GM18907 (cell line): ENCODE data around the gene MYBPH.

Experiments used
- ATAC-seq: cut with Tn5 transposase; IDR thresholded peaks from one replicate; pipeline ENCODE4 v1.9.1; 2021; ENCODE audit warnings: mild to moderate bottlenecking, moderate library complexity; ENCODE audit not compliant: unreplicated experiment

The MYBPH gene

GRCh38 chr1:203131548-203132200, 44.0 kb downstream of the MYBPH start:
- no peak for ATAC-seq

- ATAC-seq = no peak
These were observed 45.2 kb downstream of the MYBPH start for GRCh38 chr1:203130358-203130985.

GRCh38 chr1:203129501-203130231, 46.0 kb downstream of the MYBPH start:
- ATAC-seq = no peak

- ATAC-seq = no peak
These were observed 46.7 kb downstream of the MYBPH start for GRCh38 chr1:203128716-203129500.

- ATAC-seq = no peak
These were observed 47.3 kb downstream of the MYBPH start for GRCh38 chr1:203128431-203128715.

- no peak for ATAC-seq
These were observed 47.8 kb downstream of the MYBPH start, which contains the start of gene ADORA1 for GRCh38 chr1:203127666-203128430. TSS of gene ADORA1 (plus strand) at chr1:203127726. CDS start at chr1:203128842, 1,116 bp downstream.

- ATAC-seq = no peak
These were observed 48.6 kb downstream of the MYBPH start for GRCh38 chr1:203126866-203127665.

GRCh38 chr1:203126151-203126865, 49.3 kb downstream of the MYBPH start:
- no peak for ATAC-seq

GRCh38 chr1:203124546-203125317, 50.9 kb downstream of the MYBPH start:
- ATAC-seq = no peak

GRCh38 chr1:203124011-203124410, 51.6 kb downstream of the MYBPH start:
- no peak for ATAC-seq

GRCh38 chr1:203122159-203122558, 53.5 kb downstream of the MYBPH start:
- no peak for ATAC-seq

- no peak for ATAC-seq
These were observed 54.2 kb downstream of the MYBPH start for GRCh38 chr1:203121186-203122015.

- no peak for ATAC-seq
These were observed 55.1 kb downstream of the MYBPH start for GRCh38 chr1:203120325-203121153.
